K562 (cell line): ENCODE data around the gene CALM1. TPM values are rescaled to one million over a fixed set of nuclear protein-coding genes. Genes with fewer than 3 reads are reported as not detected.

ENCODE experiments used
- ATAC-seq: fragments of 200-7000 bp; cut with Tn5 transposase; 3 replicates; pipeline ENCODE4 v1.9.1; 2020; ENCODE audit warnings: moderate library complexity
- BruUV-seq: library from RNA; stranded (reverse); fragments of 400-500 nt; replicated peaks from 2 replicates; lab custom pipeline; 2021; lab: Mats Ljungman, UMichigan
- CTCF ChIA-PET: fragments of 300-600 bp; formaldehyde crosslinking; extraction: SDS; loops from one replicate; lab custom pipeline; 2021; ENCODE audit warnings: low intra/inter-chr PET ratio; lab: Yijun Ruan, JAX
- POLR2A ChIA-PET: fragments of 300-600, 350-650 bp; sonication (Branson Sonifier 250); formaldehyde crosslinking; extraction: SDS; loops from one replicate; lab custom pipeline; 2021; ENCODE audit warnings: antibody characterized with exemption, inconsistent platforms; lab: Yijun Ruan, JAX
- DNase-seq, 4 experiments: peaks; one replicate each; pipeline versions ENCODE4 v3.0.0 to v3.0.0-alpha.2; 2011 to 2018; ENCODE audit warnings: low spot score in 3 of 4, mixed read lengths in 3 of 4; ENCODE audit errors: extremely low read depth in 1 of 4
- FAIRE-seq: peaks from 2 replicates; lab custom pipeline; 2011; peaks lifted over from hg19 to GRCh38; lab: Jason Lieb, UNC
- H2AFZ ChIP-seq: 2 replicates; pipeline ENCODE4 v1.6.0; 2011; ENCODE audit warnings: low read depth, low read length, control low read depth, inconsistent platforms
- H3K27ac ChIP-seq: fragments of 200-600 bp; 3 replicates; pipeline ENCODE4 v1.8.0; 2011; ENCODE audit warnings: low read depth, mild to moderate bottlenecking, control low read depth, inconsistent platforms, low read length, moderate library complexity, mixed read lengths; ENCODE audit errors: extremely low read depth
- H3K27me3 ChIP-seq, 2 experiments: fragments of 300-600 bp in 1 of 2; 2 replicates in 1 of 2; 3 replicates in 1 of 2; pipeline versions ENCODE4 v1.6.0 to v1.8.0; 2011; ENCODE audit warnings: inconsistent platforms in 2 of 2, low read length in 2 of 2, mild to moderate bottlenecking in 1 of 2, mixed read lengths in 1 of 2, moderate library complexity in 1 of 2; ENCODE audit not compliant: control insufficient read depth in 2 of 2, insufficient read depth in 2 of 2
- H3K36me3 ChIP-seq: fragments of 300-600 bp; 3 replicates; pipeline ENCODE4 v1.8.0; 2011; ENCODE audit warnings: mild to moderate bottlenecking, low read length, inconsistent platforms; ENCODE audit not compliant: control insufficient read depth, insufficient read depth
- H3K4me1 ChIP-seq, 2 experiments: fragments of 200-600 bp in 1 of 2; replicated peaks in 1 of 2; 2 replicates in 1 of 2; 3 replicates in 1 of 2; pipeline versions ENCODE4 v1.5.1 to v1.8.0; 2011; ENCODE audit warnings: inconsistent platforms in 2 of 2, low read length in 2 of 2, mild to moderate bottlenecking in 1 of 2, mixed read lengths in 1 of 2, moderate library complexity in 1 of 2; ENCODE audit not compliant: control insufficient read depth in 2 of 2, insufficient read depth in 2 of 2
- H3K4me2 ChIP-seq: 2 replicates; pipeline ENCODE4 v1.6.1; 2011; ENCODE audit warnings: low read length, control low read depth, inconsistent platforms, mixed read lengths; ENCODE audit not compliant: insufficient read depth
- H3K4me3 ChIP-seq: fragments of 200-600 bp; sonication (generic), shearing (Covaris generic); 2 replicates; pipeline ENCODE4 v1.5.1; 2016; ENCODE audit warnings: control low read depth, inconsistent platforms
- H3K79me2 ChIP-seq: fragments of 200-600 bp; 3 replicates; pipeline ENCODE4 v1.8.0; 2011; ENCODE audit warnings: low read length, inconsistent platforms; ENCODE audit not compliant: control insufficient read depth, insufficient read depth
- H3K9ac ChIP-seq, 2 experiments: 2 replicates each; pipeline versions ENCODE4 v1.6.0 to v1.6.1; 2011; ENCODE audit warnings: low read depth in 2 of 2, low read length in 2 of 2, control low read depth in 1 of 2, inconsistent platforms in 1 of 2, mild to moderate bottlenecking in 1 of 2, mixed read lengths in 1 of 2; ENCODE audit not compliant: insufficient read depth in 1 of 2
- H3K9me1 ChIP-seq: one replicate; pipeline ENCODE4 v1.6.0; 2011; ENCODE audit warnings: inconsistent platforms, mild to moderate bottlenecking, low read length, moderate library complexity; ENCODE audit not compliant: control insufficient read depth, insufficient read depth
- H3K9me3 ChIP-seq: replicated peaks from 2 replicates; pipeline ENCODE4 v1.5.1; 2011; ENCODE audit warnings: low read depth, low read length, inconsistent platforms; ENCODE audit not compliant: control insufficient read depth, insufficient read depth
- H4K20me1 ChIP-seq: replicated peaks from 2 replicates; pipeline ENCODE4 v1.6.1; 2011; ENCODE audit warnings: low read length, inconsistent platforms, mixed read lengths; ENCODE audit not compliant: control insufficient read depth, insufficient read depth
- RBM25 ChIP-seq: fragments of 200-400 bp; formaldehyde crosslinking; IDR thresholded peaks from 2 replicates; pipeline ENCODE4 v1.6.1; 2018; ENCODE audit warnings: low read length, low read depth, moderate library complexity; ENCODE audit not compliant: severe bottlenecking
- USF1 ChIP-seq: sonication (generic); formaldehyde crosslinking; IDR thresholded peaks from 2 replicates; pipeline ENCODE4 v1.9.0; 2022; ENCODE audit warnings: mild to moderate bottlenecking, missing genetic modification reagents
- USF2 ChIP-seq: sonication (generic); formaldehyde crosslinking; IDR thresholded peaks from 2 replicates; pipeline ENCODE4 v1.5.0; 2020; ENCODE audit warnings: missing genetic modification reagents
- ZNF41 ChIP-seq: fragments of 250-450 bp; sonication (Bioruptor Pico); conservative IDR thresholded peaks from 2 replicates; pipeline ENCODE4 v1.4.0; 2020; ENCODE audit warnings: mild to moderate bottlenecking
- WGBS: fragments of 100-300 bp; shearing (Covaris generic); methylation state at CpG from one replicate; pipeline ENCODE4 v1.1.6; 2016; ENCODE audit warnings: low coverage, mixed read lengths; ENCODE audit not compliant: insufficient coverage; ENCODE audit errors: missing lambda C conversion rate; 5-methylcytosine and 5-hydroxymethylcytosine counted together
- in situ Hi-C: fragments of 300-500 bp; cut with MboI; formaldehyde crosslinking; loops from 4 replicates; pipeline ENCODE4 v1.15.0; 2018; ENCODE audit warnings: inconsistent platforms, mixed read lengths
- intact Hi-C: fragments of 100-400 bp; cut with micrococcal nuclease; formaldehyde crosslinking; loops from 2 replicates; pipeline ENCODE4 v1.14.2; 2022
- polyA plus RNA-seq, 8 experiments: library from polyadenylated mRNA; depleted of rRNA in 4 of 8; stranded (reverse) in 5 of 8; unstranded in 3 of 8; fragments of >200 nt; fragmentation: Nextera tagmentation in 2 of 8; fragmentation: Illumina TruSeq in 1 of 8; extraction: Ambion mirVana in 2 of 8; extraction: Trizol in 1 of 8; gene quantifications; 2 replicates each; pipeline versions ENCODE4 v1.2.1 to v1.2.3, GENCODE V29; 2011 to 2014; ENCODE audit warnings: inconsistent platforms in 1 of 8, missing spikeins in 1 of 8
- total RNA-seq, 7 experiments: library from RNA; depleted of rRNA in 6 of 7; stranded (reverse); fragments of >200 nt in 6 of 7; fragmentation: Illumina TruSeq in 2 of 7; extraction: Trizol in 2 of 7; gene quantifications; 2 replicates each; pipeline versions ENCODE4 v1.2.1 to v1.2.3, GENCODE V29; 2011 to 2021; ENCODE audit warnings: low replicate concordance in 1 of 7

The CALM1 gene
- total and polyA plus RNA-seq, 9 of the 15 experiments (the other 6 are each of a cell fraction or from before 2014, with no cell fraction given) = 48.0 to 269 (median 158) TPM

- ChIA-PET POLR2A (no interaction called here), CTCF (no interaction called here)
- no peaks in the 10 kb centered on the region for H4K20me1 ChIP-seq
- H3K9ac ChIP-seq = no peak overlapping the region
- ATAC-seq (no peak), DNase-seq (no peak), FAIRE-seq (no peak)
- no peaks in the 10 kb centered on the region for H3K36me3 ChIP-seq
- no peak overlapping the region for H2AFZ ChIP-seq
- peak; percentile 38; the same call in 1 of the 2 replicates for TF ChIP-seq USF1 (CRISPR knock-in tag)
- TF ChIP-seq ZNF41 (CRISPR knock-in tag) = no peak
- intact Hi-C loops = no loop called here
- peaks cover 0 to 39% of the 10 kb centered on the region in 2 experiments; a peak in 3 of 5 replicates for H3K27me3 ChIP-seq
- H3K79me2 ChIP-seq = no peaks in the 10 kb centered on the region
- H3K4me3 ChIP-seq = no peak overlapping the region
- 0% methylated on average over 2 of the region's 2 CpGs for WGBS
- in situ Hi-C loops = no loop called here
- no peak overlapping the region for H3K27ac ChIP-seq
- no peaks in the 10 kb centered on the region; a peak in 1 of 5 replicates for H3K4me1 ChIP-seq
- H3K4me2 ChIP-seq = no peak overlapping the region
- no TSS peak for BruUV-seq
- no peaks in the 10 kb centered on the region for H3K9me1 ChIP-seq
- 0 out of 2 replicates have a peak, but pooled peaks cover 2% of the 10 kb centered on the region for H3K9me3 ChIP-seq
Observed at GRCh38 chr14:90428676-90429075, 31.8 kb downstream of the CALM1 start.

GRCh38 chr14:90429236-90429635 is 32.4 kb downstream of the CALM1 start:
- no peaks in the 10 kb centered on the region for H3K36me3 ChIP-seq
- H3K9me1 ChIP-seq = no peaks in the 10 kb centered on the region
- H3K4me2 ChIP-seq = no peak overlapping the region
- WGBS = 0% methylated on average over 3 of the region's 3 CpGs
- no peaks in the 10 kb centered on the region for H3K79me2 ChIP-seq
- H3K27ac ChIP-seq = no peak overlapping the region
- intact Hi-C loops = no loop called here
- no peak for TF ChIP-seq USF2 (CRISPR knock-in tag)
- peak; percentile 22 for TF ChIP-seq RBM25
- TF ChIP-seq, all 486 proteins: peak for 1
- no peak for ATAC-seq
- ChIA-PET POLR2A (interaction anchor here (0.7 kb wide), 1 partner anchor 11 kb away, joined by 3 read pairs; no protein-coding TSS in a partner anchor), CTCF (no interaction called here)
- DNase-seq = no peak
- in situ Hi-C loops = no loop called here
- Histone ChIP-seq H3K9ac (no peak overlapping the region), H3K4me1 (no peaks in the 10 kb centered on the region; a peak in 1 of 5 replicates), H3K4me3 (no peak overlapping the region), H3K9me3 (0 out of 2 replicates have a peak, but pooled peaks cover 2% of the 10 kb centered on the region), H2AFZ (no peak overlapping the region), H4K20me1 (no peaks in the 10 kb centered on the region), H3K27me3 (peaks cover 0 to 42% of the 10 kb centered on the region in 2 experiments; a peak in 3 of 5 replicates)
- no peak for FAIRE-seq
- BruUV-seq = no TSS peak
